ENCODE results near the gene TSC22D1.

- TF ChIP-seq CTCF (IDR thresholded peaks at IDR 0.05) (no peak), POLR2A (IDR thresholded peaks at IDR 0.05) (no peak)
These were observed 1.1 kb downstream of the TSC22D1 start for GRCh38 chr13:44575035-44575434.
